B cell (primary cell): ENCODE data around the gene PCGF3.

Source experiments
- CTCF ChIP-seq: fragments of 200-600 bp; IDR thresholded peaks from one replicate; pipeline ENCODE4 v1.8.0; 2022; ENCODE audit warnings: antibody characterized with exemption, mild to moderate bottlenecking
- EZH2 ChIP-seq: IDR thresholded peaks from 2 replicates; pipeline ENCODE4 v1.6.1; 2012; ENCODE audit warnings: borderline replicate concordance, low read depth, mild to moderate bottlenecking, moderate library complexity, low read length; ENCODE audit not compliant: insufficient read depth, poor library complexity, severe bottlenecking

- no peak for TF ChIP-seq EZH2
- no peak for TF ChIP-seq CTCF
Observed at GRCh38 chr4:699816-700580, 5.6 kb upstream of the PCGF3 start.
